ENCODE results near the gene SCARB1. TPM values are rescaled to one million over a fixed set of nuclear protein-coding genes. Genes with fewer than 3 reads are reported as not detected.

SCARB1 gene
- total and polyA plus RNA-seq, 9 donors: 20.8 to 1,262 (median 81.7) TPM

DNA sequence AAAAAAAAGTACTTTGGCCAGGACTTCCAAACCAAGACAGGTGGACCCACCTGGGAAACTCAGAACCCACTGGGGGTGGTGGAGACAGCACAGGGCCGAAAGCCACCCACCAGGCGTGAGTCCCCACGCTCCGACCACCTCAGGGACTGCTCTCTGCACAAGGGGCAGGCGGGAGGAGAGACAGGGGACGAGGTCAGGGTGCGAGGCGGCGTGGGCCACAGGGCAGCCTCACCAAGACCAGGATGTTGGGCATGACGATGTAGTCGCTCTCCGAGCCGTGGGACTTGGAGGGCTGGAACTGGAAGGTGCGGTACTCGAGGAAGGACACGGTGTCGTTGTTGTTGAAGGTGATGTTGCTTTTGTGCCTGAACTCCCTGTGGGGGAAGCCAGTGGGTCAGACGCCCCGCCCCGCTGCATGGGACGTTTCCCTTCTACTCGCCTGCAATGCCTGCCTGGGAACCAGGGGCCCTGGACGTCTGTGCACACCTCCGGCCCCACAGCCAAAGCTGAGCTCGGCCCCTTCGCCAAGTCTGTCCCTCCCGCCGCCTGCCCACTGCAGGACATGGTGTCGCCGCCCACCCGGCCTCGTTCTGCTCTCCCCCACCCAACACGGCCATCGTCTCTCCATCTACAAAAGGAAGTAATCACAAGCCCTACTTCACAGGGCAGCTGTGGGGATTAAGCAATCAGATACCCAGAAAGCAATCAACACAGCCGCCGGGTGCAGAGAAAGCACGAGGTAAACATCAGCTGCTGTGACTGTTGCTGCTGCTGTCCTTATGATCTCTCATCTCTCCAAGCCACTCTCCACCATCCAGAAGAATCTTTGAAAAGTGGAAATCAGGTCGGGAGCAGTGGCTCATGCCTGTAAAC is 48.7 kb downstream of the SCARB1 start:
- H3K27me3 ChIP-seq: no peaks in the 10 kb centered on the region
- no peak for DNase-seq
- intact Hi-C loops (cut with DNase I): no loop called here
- H3K36me3 ChIP-seq: no peaks in the 10 kb centered on the region
- TF ChIP-seq POLR2A (IDR thresholded peaks at IDR 0.05): no peak
- TF ChIP-seq EP300 (IDR thresholded peaks at IDR 0.05): no peak
- TF ChIP-seq, protein P1, sequence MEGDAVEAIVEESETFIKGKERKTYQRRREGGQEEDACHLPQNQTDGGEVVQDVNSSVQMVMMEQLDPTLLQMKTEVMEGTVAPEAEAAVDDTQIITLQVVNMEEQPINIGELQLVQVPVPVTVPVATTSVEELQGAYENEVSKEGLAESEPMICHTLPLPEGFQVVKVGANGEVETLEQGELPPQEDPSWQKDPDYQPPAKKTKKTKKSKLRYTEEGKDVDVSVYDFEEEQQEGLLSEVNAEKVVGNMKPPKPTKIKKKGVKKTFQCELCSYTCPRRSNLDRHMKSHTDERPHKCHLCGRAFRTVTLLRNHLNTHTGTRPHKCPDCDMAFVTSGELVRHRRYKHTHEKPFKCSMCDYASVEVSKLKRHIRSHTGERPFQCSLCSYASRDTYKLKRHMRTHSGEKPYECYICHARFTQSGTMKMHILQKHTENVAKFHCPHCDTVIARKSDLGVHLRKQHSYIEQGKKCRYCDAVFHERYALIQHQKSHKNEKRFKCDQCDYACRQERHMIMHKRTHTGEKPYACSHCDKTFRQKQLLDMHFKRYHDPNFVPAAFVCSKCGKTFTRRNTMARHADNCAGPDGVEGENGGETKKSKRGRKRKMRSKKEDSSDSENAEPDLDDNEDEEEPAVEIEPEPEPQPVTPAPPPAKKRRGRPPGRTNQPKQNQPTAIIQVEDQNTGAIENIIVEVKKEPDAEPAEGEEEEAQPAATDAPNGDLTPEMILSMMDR (IDR thresholded peaks at IDR 0.05): no peak
- H3K9me3 ChIP-seq: no peaks in the 10 kb centered on the region
- WGBS, 3 donors: 79 to 85% (median 81%) methylated on average over 38 of the region's 38 CpGs
- H3K4me3 ChIP-seq: no peak overlapping the region
- no peak overlapping the region for H3K27ac ChIP-seq
- no peaks in the 10 kb centered on the region for H3K4me1 ChIP-seq (ENCODE audit: insufficient read depth)

GRCh38 chr12:124813782-124814181 is 49.9 kb downstream of the SCARB1 start:
- intact Hi-C loops (cut with DNase I): no loop called here
- no peak overlapping the region for H3K4me3 ChIP-seq
- no peak for DNase-seq
- H3K9me3 ChIP-seq: no peaks in the 10 kb centered on the region
- 83 to 95% (median 93%) methylated on average over 3 of the region's 3 CpGs for WGBS, 3 donors
- no peak overlapping the region for H3K27ac ChIP-seq
- H3K4me1 ChIP-seq (ENCODE audit: insufficient read depth): no peaks in the 10 kb centered on the region
- TF ChIP-seq, protein P1 (IDR thresholded peaks at IDR 0.05): no peak
- TF ChIP-seq EP300 (IDR thresholded peaks at IDR 0.05) (no peak), POLR2A (IDR thresholded peaks at IDR 0.05) (no peak)
- H3K27me3 ChIP-seq: no peaks in the 10 kb centered on the region
- H3K36me3 ChIP-seq: no peaks in the 10 kb centered on the region

GRCh38 chr12:124812979-124813378 is 50.7 kb downstream of the SCARB1 start:
- WGBS, 3 donors: 96 to 99% (median 98%) methylated on average over 2 of the region's 2 CpGs
- TF ChIP-seq, protein P1 (IDR thresholded peaks at IDR 0.05): no peak
- TF ChIP-seq EP300 (IDR thresholded peaks at IDR 0.05) (no peak), POLR2A (IDR thresholded peaks at IDR 0.05) (no peak)
- H3K36me3 ChIP-seq: no peaks in the 10 kb centered on the region
- no peaks in the 10 kb centered on the region for H3K9me3 ChIP-seq
- no peak overlapping the region for H3K4me3 ChIP-seq
- DNase-seq: no peak
- no peaks in the 10 kb centered on the region for H3K27me3 ChIP-seq
- intact Hi-C loops (cut with DNase I): no loop called here
- H3K27ac ChIP-seq: no peak overlapping the region
- H3K4me1 ChIP-seq (ENCODE audit: insufficient read depth): no peaks in the 10 kb centered on the region

- no peak for DNase-seq
- WGBS, 3 donors: 93 to 98% (median 96%) methylated on average over 9 of the region's 9 CpGs
- H3K27ac ChIP-seq: no peak overlapping the region
- no peak for TF ChIP-seq EP300 (IDR thresholded peaks at IDR 0.05)
- TF ChIP-seq POLR2A (IDR thresholded peaks at IDR 0.05): no peak
- TF ChIP-seq, protein P1 (IDR thresholded peaks at IDR 0.05): no peak
- H3K27me3 ChIP-seq: no peaks in the 10 kb centered on the region
- intact Hi-C loops (cut with DNase I): no loop called here
- no peaks in the 10 kb centered on the region for H3K36me3 ChIP-seq
- H3K4me3 ChIP-seq: no peak overlapping the region
- no peaks in the 10 kb centered on the region for H3K9me3 ChIP-seq
- H3K4me1 ChIP-seq (ENCODE audit: insufficient read depth): no peaks in the 10 kb centered on the region
These were observed 51.3 kb downstream of the SCARB1 start for GRCh38 chr12:124812356-124812755.
